ENCODE measurements around the gene HCFC2.

The HCFC2 gene

DNA sequence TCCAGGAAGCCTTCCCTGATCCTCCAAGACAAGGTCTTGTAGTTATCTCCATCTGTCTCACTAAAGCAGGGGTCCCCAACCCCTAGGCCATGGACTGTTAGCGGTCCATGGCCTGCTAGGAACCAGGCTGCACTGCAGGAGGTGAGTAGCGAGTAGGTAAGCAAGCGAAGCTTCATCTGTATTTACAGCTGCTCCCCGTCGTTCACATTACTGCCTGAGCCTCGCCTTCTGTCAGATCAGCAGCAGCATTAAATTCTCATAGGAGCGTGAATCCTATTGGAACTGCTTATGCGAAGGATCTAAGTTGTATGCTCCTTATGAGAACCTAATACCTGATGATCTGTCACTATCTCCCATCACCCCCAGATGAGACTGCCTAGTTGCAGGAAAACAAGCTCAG lies 86.1 kb downstream of the HCFC2 start:
- Mint-ChIP-seq H3K9me3 (peaks cover 2% of the 10 kb centered on the region), H3K27ac (no peak overlapping the region), H3K4me1 (peaks cover 9% of the 10 kb centered on the region), H3K36me3 (no peaks in the 10 kb centered on the region), H3K4me3 (no peak overlapping the region)
- DNase-seq (ENCODE audit: low spot score in 2 of 2) (no peak), ATAC-seq (no peak)

DNA sequence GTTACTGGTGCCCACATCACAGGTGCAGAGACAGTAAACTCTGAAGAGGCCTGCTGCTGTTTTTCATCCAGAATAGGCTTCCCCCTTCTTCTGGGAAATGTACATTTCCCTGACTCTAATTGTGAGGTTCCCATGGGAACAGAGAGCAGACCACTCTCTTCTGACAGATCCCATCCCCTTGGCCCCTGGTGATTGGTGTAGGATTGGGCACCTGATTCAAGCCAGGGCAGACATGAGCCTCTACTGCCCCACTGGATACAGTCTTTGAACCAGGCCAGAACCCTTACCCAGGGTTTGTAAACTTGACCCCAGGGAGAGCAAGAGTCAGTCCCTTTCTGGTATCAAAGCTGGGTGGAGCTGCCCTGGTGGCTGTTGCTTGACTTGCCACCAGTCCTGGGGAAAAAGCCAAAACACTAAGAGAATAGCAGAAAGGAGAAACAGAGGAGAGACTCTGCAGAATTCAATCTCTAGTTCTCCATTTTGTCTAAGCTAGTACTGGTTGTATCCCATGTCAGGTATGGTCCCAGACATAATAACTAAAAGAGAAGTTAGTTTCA lies 88.4 kb downstream of the HCFC2 start:
- DNase-seq (ENCODE audit: low spot score in 2 of 2) = no peak
- no peaks in the 10 kb centered on the region for H3K36me3 Mint-ChIP-seq
- ATAC-seq = no peak
- H3K9me3 Mint-ChIP-seq = no peaks in the 10 kb centered on the region
- no peak overlapping the region for H3K27ac Mint-ChIP-seq
- no peak overlapping the region for H3K4me3 Mint-ChIP-seq
- peaks cover 9% of the 10 kb centered on the region for H3K4me1 Mint-ChIP-seq

DNA sequence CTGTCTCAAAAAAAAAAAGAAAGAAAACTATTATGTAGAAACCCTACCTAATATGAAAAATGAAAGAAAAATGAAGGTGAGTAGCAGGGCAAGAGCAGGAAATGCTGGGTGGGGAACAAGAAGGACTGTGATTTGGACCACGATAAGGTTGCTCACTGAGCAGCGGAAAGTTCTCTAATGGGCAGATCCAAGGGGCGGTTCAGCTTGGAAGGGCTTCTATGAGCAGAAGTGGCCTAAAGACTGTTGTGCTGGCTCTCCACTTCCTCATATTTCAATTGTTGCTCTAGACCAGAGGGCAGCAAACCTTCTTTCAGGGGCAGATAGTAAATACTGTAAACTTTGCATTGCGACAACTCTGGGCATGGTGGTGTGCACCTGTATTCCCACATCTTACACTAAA lies 90.0 kb downstream of the HCFC2 start:
- DNase-seq (ENCODE audit: low spot score in 2 of 2) (no peak), ATAC-seq (no peak)
- no peaks in the 10 kb centered on the region for H3K36me3 Mint-ChIP-seq
- no peak overlapping the region for H3K27ac Mint-ChIP-seq
- no peaks in the 10 kb centered on the region for H3K9me3 Mint-ChIP-seq
- peaks cover 9% of the 10 kb centered on the region for H3K4me1 Mint-ChIP-seq
- no peak overlapping the region for H3K4me3 Mint-ChIP-seq

DNA sequence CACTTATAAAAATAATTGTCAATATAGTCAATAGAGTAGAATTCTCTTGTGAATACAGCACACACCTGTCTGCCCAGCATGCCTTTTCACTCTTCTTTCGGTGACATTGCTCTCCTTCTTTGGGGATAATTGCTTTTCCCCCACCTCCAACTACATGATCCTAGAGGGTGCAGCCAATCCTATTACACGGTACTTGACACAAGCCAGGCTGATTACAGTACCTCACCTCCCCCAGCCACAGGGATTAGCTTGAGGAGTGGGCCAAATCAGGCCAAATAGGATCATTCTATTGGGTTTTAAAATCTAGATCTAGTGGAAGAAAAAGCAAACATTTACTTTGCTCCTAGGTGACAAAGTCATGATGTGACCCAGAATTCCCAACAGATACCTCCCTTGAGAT lies 90.5 kb downstream of the HCFC2 start:
- ATAC-seq (no peak), DNase-seq (ENCODE audit: low spot score in 2 of 2) (no peak)
- Mint-ChIP-seq H3K4me3 (no peak overlapping the region), H3K4me1 (peaks cover 9% of the 10 kb centered on the region), H3K27ac (no peak overlapping the region), H3K36me3 (no peaks in the 10 kb centered on the region), H3K9me3 (no peaks in the 10 kb centered on the region)
